PFSK-1 (cell line): ENCODE data around the gene WDR20.

ENCODE experiments used
- FOXP2 ChIP-seq: optimal IDR thresholded peaks from 2 replicates; pipeline ENCODE3; 2011; ENCODE audit warnings: borderline replicate concordance, control low read depth, inconsistent platforms; ENCODE audit not compliant: insufficient read depth; ENCODE audit errors: extremely low read length, extremely low read depth
- POLR2AphosphoS5 ChIP-seq: IDR thresholded peaks from 2 replicates; pipeline ENCODE4 v1.6.1; 2012; ENCODE audit warnings: low read depth, mild to moderate bottlenecking, control low read depth, low read length, moderate library complexity
- SIN3A ChIP-seq: IDR thresholded peaks from 2 replicates; pipeline ENCODE4 v1.6.1; 2012; ENCODE audit warnings: mild to moderate bottlenecking, low read length, moderate library complexity, borderline replicate concordance; ENCODE audit not compliant: insufficient read depth
- TAF1 ChIP-seq: IDR thresholded peaks from 2 replicates; pipeline ENCODE4 v1.6.1; 2012; ENCODE audit warnings: low read length, control low read depth, borderline replicate concordance; ENCODE audit not compliant: insufficient read depth
- TF ChIP-seq, protein P1 (sequence below), 2 experiments: IDR thresholded peaks; 2 replicates each; pipeline versions ENCODE4 v1.6.1 to v1.8.0; 2011 to 2012; ENCODE audit warnings: low read depth in 2 of 2, low read length in 2 of 2, control low read depth in 1 of 2, inconsistent platforms in 1 of 2, mild to moderate bottlenecking in 1 of 2, moderate library complexity in 1 of 2; ENCODE audit not compliant: insufficient read depth in 1 of 2

The WDR20 gene

DNA sequence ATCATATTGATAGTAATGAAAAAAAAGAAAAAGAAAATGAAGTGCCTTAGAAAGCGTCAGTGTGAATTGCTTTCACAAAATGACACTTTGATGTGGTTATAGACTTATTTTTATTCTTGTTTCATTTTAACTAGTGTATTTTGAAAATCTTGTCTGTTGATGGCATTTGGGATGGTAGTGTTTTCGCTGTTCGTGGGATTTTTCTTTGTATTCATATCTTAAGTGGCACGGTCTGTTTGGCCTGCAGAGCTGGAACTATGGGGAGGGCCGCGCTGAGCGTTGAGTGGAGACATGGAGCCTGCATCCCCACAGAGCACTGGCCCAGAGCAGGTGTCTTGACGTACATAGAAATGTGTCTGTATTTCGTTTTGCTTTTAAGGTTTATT lies 61.6 kb downstream of the WDR20 start:
- no peak for TF ChIP-seq TAF1
- no peak for TF ChIP-seq POLR2AphosphoS5
- no peak for TF ChIP-seq FOXP2
- no peak for TF ChIP-seq SIN3A
- TF ChIP-seq, protein P1, sequence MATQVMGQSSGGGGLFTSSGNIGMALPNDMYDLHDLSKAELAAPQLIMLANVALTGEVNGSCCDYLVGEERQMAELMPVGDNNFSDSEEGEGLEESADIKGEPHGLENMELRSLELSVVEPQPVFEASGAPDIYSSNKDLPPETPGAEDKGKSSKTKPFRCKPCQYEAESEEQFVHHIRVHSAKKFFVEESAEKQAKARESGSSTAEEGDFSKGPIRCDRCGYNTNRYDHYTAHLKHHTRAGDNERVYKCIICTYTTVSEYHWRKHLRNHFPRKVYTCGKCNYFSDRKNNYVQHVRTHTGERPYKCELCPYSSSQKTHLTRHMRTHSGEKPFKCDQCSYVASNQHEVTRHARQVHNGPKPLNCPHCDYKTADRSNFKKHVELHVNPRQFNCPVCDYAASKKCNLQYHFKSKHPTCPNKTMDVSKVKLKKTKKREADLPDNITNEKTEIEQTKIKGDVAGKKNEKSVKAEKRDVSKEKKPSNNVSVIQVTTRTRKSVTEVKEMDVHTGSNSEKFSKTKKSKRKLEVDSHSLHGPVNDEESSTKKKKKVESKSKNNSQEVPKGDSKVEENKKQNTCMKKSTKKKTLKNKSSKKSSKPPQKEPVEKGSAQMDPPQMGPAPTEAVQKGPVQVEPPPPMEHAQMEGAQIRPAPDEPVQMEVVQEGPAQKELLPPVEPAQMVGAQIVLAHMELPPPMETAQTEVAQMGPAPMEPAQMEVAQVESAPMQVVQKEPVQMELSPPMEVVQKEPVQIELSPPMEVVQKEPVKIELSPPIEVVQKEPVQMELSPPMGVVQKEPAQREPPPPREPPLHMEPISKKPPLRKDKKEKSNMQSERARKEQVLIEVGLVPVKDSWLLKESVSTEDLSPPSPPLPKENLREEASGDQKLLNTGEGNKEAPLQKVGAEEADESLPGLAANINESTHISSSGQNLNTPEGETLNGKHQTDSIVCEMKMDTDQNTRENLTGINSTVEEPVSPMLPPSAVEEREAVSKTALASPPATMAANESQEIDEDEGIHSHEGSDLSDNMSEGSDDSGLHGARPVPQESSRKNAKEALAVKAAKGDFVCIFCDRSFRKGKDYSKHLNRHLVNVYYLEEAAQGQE (IDR thresholded peaks at IDR 0.05; ENCODE audit: insufficient read depth in 1 of 2, low read depth in 2 of 2, low read length in 2 of 2): no peak

DNA sequence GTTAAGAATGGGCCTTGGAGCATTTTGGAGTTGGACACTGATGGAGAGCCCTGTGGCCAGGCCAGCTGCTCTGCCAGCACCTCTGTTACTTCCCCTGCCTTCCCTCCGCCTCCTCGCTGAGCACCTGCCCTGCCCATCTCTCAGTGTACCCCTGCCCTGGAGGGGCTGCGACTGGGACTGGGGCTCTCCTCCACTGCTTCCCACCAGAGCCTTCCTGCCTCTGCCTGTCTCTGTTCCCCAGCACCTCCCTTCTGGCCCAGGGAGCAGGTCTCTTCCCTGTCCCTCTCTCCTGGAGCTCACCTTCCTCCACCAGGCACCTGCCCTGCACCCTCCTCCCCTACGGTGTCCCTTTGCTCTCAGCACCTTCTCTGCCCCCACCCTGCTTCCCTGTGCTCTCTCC lies 62.1 kb downstream of the WDR20 start:
- TF ChIP-seq, protein P1 (IDR thresholded peaks at IDR 0.05; ENCODE audit: insufficient read depth in 1 of 2, low read depth in 2 of 2, low read length in 2 of 2): no peak
- no peak for TF ChIP-seq POLR2AphosphoS5
- TF ChIP-seq TAF1: no peak
- no peak for TF ChIP-seq FOXP2
- no peak for TF ChIP-seq SIN3A

DNA sequence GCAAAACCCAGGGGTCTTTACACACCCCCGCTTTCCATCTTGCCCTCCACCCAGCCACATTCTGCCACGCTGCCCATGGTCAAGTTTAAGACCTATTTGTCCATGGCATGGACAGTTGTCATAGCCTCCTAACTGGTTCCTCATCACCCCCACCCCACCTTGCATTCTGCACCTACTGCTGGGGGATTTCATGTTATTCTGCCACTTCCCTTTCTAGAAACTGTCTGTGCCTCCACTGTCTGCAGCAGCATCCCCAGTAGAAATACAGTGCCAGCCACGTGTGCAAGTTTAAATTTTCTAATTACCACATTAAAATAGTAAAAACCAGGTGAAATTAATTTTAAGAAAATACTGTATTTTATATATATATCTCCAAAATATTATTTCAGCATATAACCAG lies 63.2 kb downstream of the WDR20 start:
- TF ChIP-seq, protein P1 (IDR thresholded peaks at IDR 0.05; ENCODE audit: insufficient read depth in 1 of 2, low read depth in 2 of 2, low read length in 2 of 2): no peak
- TF ChIP-seq TAF1 (no peak), FOXP2 (no peak), SIN3A (no peak), POLR2AphosphoS5 (no peak)

DNA sequence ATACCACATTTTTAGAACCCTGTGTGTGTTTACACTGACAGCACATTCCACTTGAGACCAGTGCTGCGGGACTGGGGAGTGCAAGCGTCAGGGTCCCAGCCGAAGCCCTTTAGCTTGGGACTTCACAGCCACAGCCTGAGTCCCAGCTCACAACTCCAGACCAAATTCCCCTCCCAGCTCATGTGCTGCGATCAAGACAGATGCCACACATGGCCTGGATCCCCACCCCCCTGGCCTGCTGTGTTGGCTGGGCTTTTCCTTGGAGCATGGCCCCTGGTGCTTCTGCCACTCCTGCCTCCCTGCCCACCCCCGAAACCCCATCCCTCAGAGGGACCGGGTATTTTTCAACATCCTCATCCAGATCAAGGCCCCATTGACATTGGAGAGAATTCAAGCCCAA lies 63.7 kb downstream of the WDR20 start:
- TF ChIP-seq FOXP2 (no peak), TAF1 (no peak)
- TF ChIP-seq, protein P1 (IDR thresholded peaks at IDR 0.05; ENCODE audit: insufficient read depth in 1 of 2, low read depth in 2 of 2, low read length in 2 of 2): no peak

DNA sequence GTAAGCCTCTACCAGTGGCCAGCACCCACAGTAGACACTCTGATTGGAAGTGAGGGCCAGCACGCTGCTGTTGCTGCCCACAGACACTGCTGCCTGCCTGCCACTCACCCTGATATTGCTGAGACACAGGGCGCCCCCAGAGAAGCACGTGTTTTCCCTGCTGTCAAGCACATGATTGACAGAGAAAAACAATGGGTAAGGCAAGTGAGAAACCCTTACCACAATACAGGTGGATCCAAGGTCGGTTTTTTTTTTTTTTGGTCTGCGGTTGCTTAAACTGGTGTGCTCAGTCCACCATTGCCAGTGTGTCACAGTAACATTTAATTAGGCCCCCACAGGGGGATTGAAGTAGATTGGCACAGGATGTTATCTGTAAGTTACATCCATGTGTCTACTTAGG lies 65.9 kb downstream of the WDR20 start:
- TF ChIP-seq, protein P1 (IDR thresholded peaks at IDR 0.05; ENCODE audit: insufficient read depth in 1 of 2, low read depth in 2 of 2, low read length in 2 of 2): no peak
- TF ChIP-seq POLR2AphosphoS5 (no peak), SIN3A (no peak), FOXP2 (no peak), TAF1 (no peak)
